HepG2 (cell line): ENCODE measurements around the gene ZMYND8. TPM values are rescaled to one million over a fixed set of nuclear protein-coding genes. Genes with fewer than 3 reads are reported as not detected.

Source experiments
- ELF4 ChIP-seq: sonication (generic); formaldehyde crosslinking; IDR thresholded peaks from 2 replicates; pipeline ENCODE4 v1.5.0; 2020; ENCODE audit warnings: missing genetic modification reagents, mild to moderate bottlenecking, moderate library complexity, borderline replicate concordance
- FOXO1 ChIP-seq: sonication (generic); formaldehyde crosslinking; IDR thresholded peaks from 2 replicates; pipeline ENCODE4 v1.4.0; 2020; ENCODE audit warnings: missing genetic modification reagents
- FOXP1 ChIP-seq, 2 experiments: fragments of 450-650 bp in 1 of 2; IDR thresholded peaks; 2 replicates each; pipeline ENCODE4 v1.6.1; 2017 to 2018; ENCODE audit warnings: antibody characterized with exemption in 1 of 2
- HNF1A ChIP-seq, 2 experiments: sonication (generic) in 1 of 2; formaldehyde crosslinking in 1 of 2; IDR thresholded peaks; 2 replicates each; pipeline versions ENCODE4 v1.4.0 to v1.6.1; 2016 to 2020; ENCODE audit warnings: borderline replicate concordance in 1 of 2, low read depth in 1 of 2, mild to moderate bottlenecking in 1 of 2, missing genetic modification reagents in 1 of 2
- HNF4G ChIP-seq, 2 experiments: sonication (generic) in 1 of 2; formaldehyde crosslinking in 1 of 2; IDR thresholded peaks; 2 replicates each; pipeline versions ENCODE4 v1.4.0 to v1.6.1; 2011 to 2020; ENCODE audit warnings: borderline replicate concordance in 2 of 2, low read depth in 2 of 2, mild to moderate bottlenecking in 2 of 2, low read length in 1 of 2, missing genetic modification reagents in 1 of 2, moderate library complexity in 1 of 2
- NR2F1 ChIP-seq, 2 experiments: fragments of 450-650 bp in 1 of 2; formaldehyde crosslinking in 1 of 2; IDR thresholded peaks; 2 replicates each; pipeline versions ENCODE4 v1.5.0 to v1.6.1; 2016 to 2020; ENCODE audit warnings: mild to moderate bottlenecking in 1 of 2, missing compliant biosample characterization in 1 of 2, missing genetic modification reagents in 1 of 2, moderate library complexity in 1 of 2
- PAF1 ChIP-seq: IDR thresholded peaks from 2 replicates; pipeline ENCODE4 v1.6.1; 2016; ENCODE audit warnings: missing genetic modification reagents, missing compliant biosample characterization
- PRMT3 ChIP-seq: sonication (generic); formaldehyde crosslinking; IDR thresholded peaks from 2 replicates; pipeline ENCODE4 v1.8.1; 2022; ENCODE audit warnings: low read depth, mild to moderate bottlenecking, moderate library complexity, missing genetic modification reagents, borderline replicate concordance
- SMARCC2 ChIP-seq: fragments of 450-650 bp; IDR thresholded peaks from 2 replicates; pipeline ENCODE4 v1.6.1; 2017; ENCODE audit warnings: antibody characterized with exemption, mild to moderate bottlenecking
- ZFP36L2 ChIP-seq: sonication (generic); formaldehyde crosslinking; IDR thresholded peaks from 2 replicates; pipeline ENCODE4 v1.4.0; 2020; ENCODE audit warnings: missing genetic modification reagents
- ZNF326 ChIP-seq: sonication (generic); formaldehyde crosslinking; IDR thresholded peaks from 2 replicates; pipeline ENCODE4 v1.4.0; 2020; ENCODE audit warnings: missing genetic modification reagents, borderline replicate concordance
- ZNF589 ChIP-seq: sonication (generic); formaldehyde crosslinking; conservative IDR thresholded peaks from 2 replicates; pipeline ENCODE4 v1.8.0; 2022; ENCODE audit warnings: mild to moderate bottlenecking, moderate library complexity, missing genetic modification reagents
- polyA plus RNA-seq, 8 experiments: library from polyadenylated mRNA; depleted of rRNA in 3 of 8; stranded (reverse) in 7 of 8; unstranded in 1 of 8; fragments of >200 nt; fragmentation: Illumina TruSeq in 4 of 8; extraction: Trizol in 4 of 8; gene quantifications; 2 replicates each; pipeline versions ENCODE4 v1.2.1 to v1.2.3, GENCODE V29; 2011 to 2016; ENCODE audit warnings: low read depth in 4 of 8, missing spikeins in 1 of 8, mixed read lengths in 1 of 8; ENCODE audit not compliant: insufficient read depth in 1 of 8
- total RNA-seq, 5 experiments: library from RNA; depleted of rRNA; stranded (reverse); fragments of >200 nt; fragmentation: Illumina TruSeq; extraction: Trizol; gene quantifications; 2 replicates each; pipeline ENCODE4 v1.2.3, GENCODE V29; 2016; ENCODE audit warnings: low read depth in 1 of 5
- TF ChIP-seq, protein P1 (sequence below): sonication (generic); formaldehyde crosslinking; IDR thresholded peaks from 2 replicates; pipeline ENCODE4 v1.8.1; 2023; ENCODE audit warnings: mild to moderate bottlenecking, missing genetic modification reagents
- TF ChIP-seq, protein P2 (sequence below): sonication (generic); formaldehyde crosslinking; IDR thresholded peaks from 2 replicates; pipeline ENCODE4 v1.4.0; 2020; ENCODE audit warnings: missing genetic modification reagents
- TF ChIP-seq, protein P3 (sequence below): sonication (generic); formaldehyde crosslinking; IDR thresholded peaks from 2 replicates; pipeline ENCODE4 v1.8.1; 2023; ENCODE audit warnings: missing genetic modification reagents, inconsistent platforms, borderline replicate concordance

ZMYND8 gene
- total and polyA plus RNA-seq, 2 of the 13 experiments (the other 11 are each of a cell fraction or from before 2014, with no cell fraction given), result 53.9 to 84.7 TPM

DNA sequence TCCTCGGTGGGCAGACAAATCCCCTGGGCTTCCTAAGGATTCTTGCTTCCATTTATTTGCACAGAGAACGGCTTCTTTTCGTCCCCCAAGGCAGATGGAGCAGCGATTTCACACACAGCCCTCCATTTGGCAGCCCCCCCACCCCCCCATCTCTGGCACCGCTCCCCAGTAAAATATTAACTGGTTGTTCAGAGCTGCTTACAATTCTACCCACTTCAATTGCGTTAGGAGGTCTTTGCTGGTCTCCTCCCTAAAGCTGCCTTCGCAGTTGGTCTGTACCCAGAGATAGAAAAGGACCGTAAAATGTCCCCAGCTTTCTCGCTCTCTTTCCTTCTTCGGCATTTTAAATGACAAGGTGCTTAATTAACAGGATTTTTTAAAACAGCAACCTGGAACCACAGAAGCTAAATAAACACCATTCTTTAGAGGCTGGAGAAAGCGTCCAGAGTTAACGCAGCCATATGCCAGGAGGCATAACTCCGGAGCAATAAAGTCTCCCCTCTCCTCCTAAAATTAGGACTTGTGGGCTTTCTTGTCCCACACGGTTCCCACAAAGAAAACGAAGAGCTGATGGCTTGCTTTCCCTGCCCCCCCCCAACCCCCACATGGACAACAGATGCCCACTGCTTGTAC lies 1.7 kb upstream of the ZMYND8 start (continued):
- TF ChIP-seq FOXP1 (IDR thresholded peaks at IDR 0.05), result no peak
- TF ChIP-seq FOXP1 (CRISPR knock-in tag; IDR thresholded peaks at IDR 0.05), result no peak
- TF ChIP-seq, protein P1, sequence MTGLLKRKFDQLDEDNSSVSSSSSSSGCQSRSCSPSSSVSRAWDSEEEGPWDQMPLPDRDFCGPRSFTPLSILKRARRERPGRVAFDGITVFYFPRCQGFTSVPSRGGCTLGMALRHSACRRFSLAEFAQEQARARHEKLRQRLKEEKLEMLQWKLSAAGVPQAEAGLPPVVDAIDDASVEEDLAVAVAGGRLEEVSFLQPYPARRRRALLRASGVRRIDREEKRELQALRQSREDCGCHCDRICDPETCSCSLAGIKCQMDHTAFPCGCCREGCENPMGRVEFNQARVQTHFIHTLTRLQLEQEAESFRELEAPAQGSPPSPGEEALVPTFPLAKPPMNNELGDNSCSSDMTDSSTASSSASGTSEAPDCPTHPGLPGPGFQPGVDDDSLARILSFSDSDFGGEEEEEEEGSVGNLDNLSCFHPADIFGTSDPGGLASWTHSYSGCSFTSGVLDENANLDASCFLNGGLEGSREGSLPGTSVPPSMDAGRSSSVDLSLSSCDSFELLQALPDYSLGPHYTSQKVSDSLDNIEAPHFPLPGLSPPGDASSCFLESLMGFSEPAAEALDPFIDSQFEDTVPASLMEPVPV, result no peak
- TF ChIP-seq HNF1A (IDR thresholded peaks at IDR 0.05; ENCODE audit: low read depth), result peak; percentile 67
- no peak for TF ChIP-seq HNF1A (CRISPR knock-in tag; IDR thresholded peaks at IDR 0.05; ENCODE audit: borderline replicate concordance)
- TF ChIP-seq SMARCC2, result no peak
- TF ChIP-seq, protein P2, sequence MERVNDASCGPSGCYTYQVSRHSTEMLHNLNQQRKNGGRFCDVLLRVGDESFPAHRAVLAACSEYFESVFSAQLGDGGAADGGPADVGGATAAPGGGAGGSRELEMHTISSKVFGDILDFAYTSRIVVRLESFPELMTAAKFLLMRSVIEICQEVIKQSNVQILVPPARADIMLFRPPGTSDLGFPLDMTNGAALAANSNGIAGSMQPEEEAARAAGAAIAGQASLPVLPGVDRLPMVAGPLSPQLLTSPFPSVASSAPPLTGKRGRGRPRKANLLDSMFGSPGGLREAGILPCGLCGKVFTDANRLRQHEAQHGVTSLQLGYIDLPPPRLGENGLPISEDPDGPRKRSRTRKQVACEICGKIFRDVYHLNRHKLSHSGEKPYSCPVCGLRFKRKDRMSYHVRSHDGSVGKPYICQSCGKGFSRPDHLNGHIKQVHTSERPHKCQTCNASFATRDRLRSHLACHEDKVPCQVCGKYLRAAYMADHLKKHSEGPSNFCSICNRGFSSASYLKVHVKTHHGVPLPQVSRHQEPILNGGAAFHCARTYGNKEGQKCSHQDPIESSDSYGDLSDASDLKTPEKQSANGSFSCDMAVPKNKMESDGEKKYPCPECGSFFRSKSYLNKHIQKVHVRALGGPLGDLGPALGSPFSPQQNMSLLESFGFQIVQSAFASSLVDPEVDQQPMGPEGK, result peak; percentile 86
- no peak for TF ChIP-seq ZFP36L2
- TF ChIP-seq PRMT3 (CRISPR knock-in tag), result peak; percentile 70; the same call in 1 of the 2 replicates
- no peak for TF ChIP-seq FOXO1 (CRISPR knock-in tag)
- 0 out of 4 replicates have a peak, but pooled peaks of 1 of the 2 experiments have one; percentile 28 for TF ChIP-seq NR2F1 (CRISPR knock-in tag; IDR thresholded peaks at IDR 0.05)
- TF ChIP-seq PAF1 (CRISPR knock-in tag), result peak; percentile 87; the same call in 1 of the 2 replicates
- TF ChIP-seq ZNF589 (CRISPR knock-in tag), result no peak
- TF ChIP-seq HNF4G (IDR thresholded peaks at IDR 0.05; ENCODE audit: borderline replicate concordance, low read depth, low read length), result no peak
- no peak for TF ChIP-seq HNF4G (CRISPR knock-in tag; IDR thresholded peaks at IDR 0.05; ENCODE audit: borderline replicate concordance, low read depth)
- TF ChIP-seq, protein P3, sequence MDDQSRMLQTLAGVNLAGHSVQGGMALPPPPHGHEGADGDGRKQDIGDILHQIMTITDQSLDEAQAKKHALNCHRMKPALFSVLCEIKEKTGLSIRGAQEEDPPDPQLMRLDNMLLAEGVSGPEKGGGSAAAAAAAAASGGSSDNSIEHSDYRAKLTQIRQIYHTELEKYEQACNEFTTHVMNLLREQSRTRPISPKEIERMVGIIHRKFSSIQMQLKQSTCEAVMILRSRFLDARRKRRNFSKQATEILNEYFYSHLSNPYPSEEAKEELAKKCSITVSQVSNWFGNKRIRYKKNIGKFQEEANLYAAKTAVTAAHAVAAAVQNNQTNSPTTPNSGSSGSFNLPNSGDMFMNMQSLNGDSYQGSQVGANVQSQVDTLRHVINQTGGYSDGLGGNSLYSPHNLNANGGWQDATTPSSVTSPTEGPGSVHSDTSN (CRISPR knock-in tag), result peak; percentile 48; the same call in 1 of the 2 replicates
- TF ChIP-seq ZNF326, result peak; percentile 17; the same call in 1 of the 2 replicates
- TF ChIP-seq ELF4, result 0 out of 2 replicates have a peak, but pooled peaks have one; percentile 11
